GM21526 (cell line): ENCODE data around the gene BCAS1.

ENCODE experiments used
- ATAC-seq: cut with Tn5 transposase; IDR thresholded peaks from one replicate; pipeline ENCODE4 v1.9.1; 2021; ENCODE audit warnings: moderate library complexity; ENCODE audit not compliant: unreplicated experiment, low FRiP score

The BCAS1 gene

GRCh38 chr20:54103067-54103761 is 32.8 kb upstream of the BCAS1 start:
- ATAC-seq = peak; percentile 87

- ATAC-seq = no peak
These were observed 32.1 kb upstream of the BCAS1 start for GRCh38 chr20:54102543-54102942.

GRCh38 chr20:54100563-54100962 is 30.2 kb upstream of the BCAS1 start:
- no peak for ATAC-seq

DNA sequence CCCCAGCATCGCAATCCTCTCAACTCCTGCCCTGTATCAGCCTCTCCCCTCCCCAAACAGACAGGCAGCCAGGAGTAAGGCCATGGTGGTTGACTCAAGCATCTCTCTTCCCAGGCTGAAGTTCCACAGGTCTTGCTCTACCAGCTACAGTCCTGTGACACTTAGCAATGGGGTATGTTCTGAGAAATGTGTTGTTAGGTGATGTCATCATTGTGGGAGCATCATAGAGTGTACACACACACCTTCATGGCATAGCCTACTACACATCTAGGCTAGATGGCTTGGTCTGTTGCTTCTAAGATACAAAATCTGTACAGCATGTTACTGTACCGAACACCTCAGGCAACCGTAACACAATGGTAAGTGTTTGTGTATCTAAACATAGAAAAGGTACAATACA is 29.5 kb upstream of the BCAS1 start:
- ATAC-seq = no peak

DNA sequence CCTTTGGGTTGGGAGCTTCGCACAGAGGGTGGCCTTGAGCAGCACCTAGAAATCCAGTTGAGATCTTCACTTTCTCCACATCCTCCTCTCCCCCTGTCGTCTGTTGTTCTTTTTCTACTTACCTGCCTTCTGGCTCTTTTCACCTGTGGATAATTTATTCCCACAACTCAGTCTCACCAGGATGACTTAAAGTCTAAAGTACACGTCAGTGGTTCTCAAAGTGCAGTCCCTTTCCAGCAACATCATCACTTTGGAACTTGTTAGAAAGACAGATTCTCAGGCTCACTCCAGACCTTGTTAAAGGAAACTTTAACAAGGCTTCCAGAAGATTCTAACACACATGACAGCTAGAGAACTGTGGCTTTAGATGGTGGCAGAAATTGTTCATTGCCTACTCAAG is 27.7 kb upstream of the BCAS1 start:
- no peak for ATAC-seq

DNA sequence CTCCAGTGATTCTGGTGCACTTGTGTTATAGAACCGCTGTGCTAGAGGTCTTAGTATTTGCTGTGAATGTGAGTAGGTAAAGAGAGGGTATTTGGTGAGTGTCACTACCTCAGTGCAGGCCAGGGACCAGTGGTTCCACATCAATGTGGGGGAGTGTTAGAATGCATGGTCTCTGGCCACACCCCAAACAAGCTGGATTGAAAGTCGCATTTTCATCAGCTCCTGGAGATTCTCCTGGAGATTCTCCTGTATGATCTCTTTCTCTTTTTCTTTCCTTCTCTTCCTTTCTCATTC is 26.8 kb upstream of the BCAS1 start:
- ATAC-seq = no peak

GRCh38 chr20:54095824-54096223 is 25.4 kb upstream of the BCAS1 start:
- ATAC-seq = no peak

GRCh38 chr20:54094268-54094580 is 23.8 kb upstream of the BCAS1 start:
- ATAC-seq = no peak

- no peak for ATAC-seq
These were observed 23.3 kb upstream of the BCAS1 start for GRCh38 chr20:54093423-54094267.

DNA sequence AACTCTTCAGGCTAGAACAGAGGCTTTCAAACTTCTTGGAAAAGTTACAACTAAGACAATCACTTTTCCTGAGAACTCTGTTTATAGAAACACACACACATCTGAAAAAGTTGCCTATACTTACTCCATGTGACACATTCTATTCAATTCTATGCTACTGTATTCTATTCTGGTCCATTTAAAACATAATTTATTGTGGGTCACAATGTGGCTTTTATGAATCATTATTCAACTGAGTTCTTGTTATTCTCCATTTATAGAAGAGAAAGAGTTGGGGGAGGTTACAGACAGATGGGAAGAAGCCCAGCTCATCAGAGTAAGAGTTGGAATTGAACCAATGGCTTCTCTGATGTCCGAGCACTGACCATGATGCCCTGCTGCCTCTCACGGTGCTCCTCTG is 21.6 kb upstream of the BCAS1 start:
- ATAC-seq = no peak

DNA sequence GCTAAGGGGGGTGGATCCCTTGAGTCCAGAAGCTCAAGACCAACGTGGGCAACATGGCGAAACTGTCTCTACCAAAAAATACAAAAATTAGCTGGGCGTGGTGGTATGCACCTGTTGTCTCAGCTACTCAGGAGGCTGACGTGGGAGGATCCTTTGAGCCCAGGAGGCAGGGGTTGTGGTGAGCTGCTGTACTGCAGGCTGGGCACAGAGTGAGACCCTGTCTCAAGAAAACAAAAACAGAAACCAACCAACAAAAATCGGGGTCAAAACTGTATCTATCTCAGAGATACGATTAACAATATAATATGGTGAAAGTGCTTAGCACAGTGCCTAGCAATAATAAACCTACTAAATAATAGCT is 20.7 kb upstream of the BCAS1 start:
- no peak for ATAC-seq

DNA sequence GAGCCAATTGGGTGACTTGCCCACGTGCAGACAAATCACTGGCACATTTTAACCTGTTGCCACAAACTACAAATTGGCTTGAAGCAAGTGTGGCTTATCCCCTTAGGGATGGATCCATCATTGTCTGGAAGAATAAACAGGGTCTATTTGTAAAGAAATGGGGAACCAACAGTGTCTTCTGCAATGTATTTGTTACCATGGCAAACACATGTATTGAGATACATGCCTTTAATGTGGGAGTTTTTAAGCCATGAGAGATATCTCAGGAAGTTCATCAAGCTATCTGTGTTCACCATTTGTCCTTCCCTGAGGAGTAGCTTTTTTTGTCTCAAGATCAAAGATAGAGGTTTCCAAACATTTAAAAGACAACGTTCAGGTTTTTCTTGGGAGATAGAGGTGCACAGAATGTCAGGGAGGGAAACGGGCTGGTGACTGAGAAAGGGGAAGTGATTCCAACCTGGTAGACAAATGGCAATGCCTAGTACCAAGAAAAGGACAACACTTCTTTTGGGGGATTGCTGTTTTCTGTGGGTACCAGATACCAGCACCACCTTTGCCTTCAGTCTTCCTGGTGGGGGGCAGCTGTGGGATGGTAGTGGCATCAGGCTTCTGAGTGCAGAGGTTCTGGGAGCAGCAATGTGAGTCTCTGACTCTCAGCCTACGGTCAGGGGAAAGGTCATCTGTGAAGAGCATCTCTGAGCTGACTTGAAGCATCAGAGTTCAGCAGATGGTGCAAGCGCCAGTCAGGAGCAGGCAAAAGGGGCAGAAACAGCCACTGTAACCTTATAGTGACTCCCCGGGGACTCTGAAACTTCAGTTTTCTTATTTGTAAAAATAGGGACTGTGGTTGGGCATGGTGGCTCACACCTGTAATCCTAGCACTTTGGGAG is 20.1 kb upstream of the BCAS1 start:
- ATAC-seq = no peak

- no peak for ATAC-seq
These were observed 18.0 kb upstream of the BCAS1 start for GRCh38 chr20:54088430-54088829.

DNA sequence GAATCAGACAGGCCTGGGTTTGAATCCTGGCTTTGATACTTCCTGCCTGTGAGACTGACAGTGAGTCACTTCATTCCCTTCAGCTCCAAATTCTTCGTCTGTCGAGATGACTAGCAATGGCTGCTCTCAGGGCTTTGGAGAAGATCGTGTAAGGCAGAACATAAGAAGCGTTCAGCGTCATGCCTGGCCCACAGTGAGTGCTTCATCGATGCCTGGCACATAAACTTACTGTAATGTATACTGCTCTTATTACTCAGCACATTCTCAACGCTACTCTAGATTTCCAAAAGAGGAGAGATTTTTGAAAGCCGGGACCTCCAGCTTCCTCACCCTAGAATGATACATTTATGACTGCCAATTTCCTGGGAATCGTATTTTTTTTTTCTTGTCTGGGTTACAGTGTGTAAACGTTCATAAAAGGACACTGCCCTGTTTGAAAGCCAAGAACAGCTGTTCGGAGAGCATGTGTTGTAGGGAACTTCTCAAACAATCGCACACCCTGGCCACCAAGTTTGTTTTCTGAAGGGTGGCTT is 16.2 kb upstream of the BCAS1 start:
- ATAC-seq = no peak

GRCh38 chr20:54085910-54086309 is 15.5 kb upstream of the BCAS1 start:
- ATAC-seq = no peak

DNA sequence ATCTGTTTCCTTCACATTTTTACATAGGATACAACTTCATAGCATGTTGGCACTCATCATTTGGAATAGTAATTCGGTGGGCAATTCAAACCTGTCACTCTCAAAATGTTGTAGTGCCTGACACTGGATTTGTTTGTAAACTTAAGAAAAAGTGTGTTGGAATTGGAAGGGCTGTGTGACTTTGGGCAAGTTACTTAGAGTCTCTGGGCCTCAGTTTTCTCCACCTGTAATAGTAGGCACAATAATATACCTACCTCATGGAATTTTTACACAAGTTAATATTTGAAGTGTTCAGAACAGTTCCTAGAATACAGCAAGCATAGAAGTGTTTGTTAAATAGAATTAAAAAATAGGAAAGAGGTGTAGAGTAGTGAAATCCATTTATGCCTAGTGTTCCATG is 15.0 kb upstream of the BCAS1 start:
- no peak for ATAC-seq

- ATAC-seq = no peak
These were observed 14.5 kb upstream of the BCAS1 start for GRCh38 chr20:54084727-54085388.

DNA sequence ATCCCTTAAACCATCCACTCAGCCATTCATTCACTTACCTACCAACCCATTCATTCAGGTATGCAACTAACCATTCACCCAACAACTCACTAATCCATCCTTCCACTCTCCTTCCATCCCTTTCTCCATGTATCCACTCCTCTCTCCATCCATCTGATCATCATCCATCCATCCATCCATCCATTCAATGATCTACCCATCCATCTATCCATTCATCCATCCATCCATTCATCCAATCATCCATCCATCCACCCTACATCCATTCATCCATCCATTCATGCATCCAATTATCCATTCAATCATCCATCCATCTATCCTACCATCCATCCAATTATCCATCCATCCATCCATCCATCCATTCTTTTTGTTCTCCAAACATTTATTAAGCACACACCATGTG is 13.8 kb upstream of the BCAS1 start:
- ATAC-seq = no peak

DNA sequence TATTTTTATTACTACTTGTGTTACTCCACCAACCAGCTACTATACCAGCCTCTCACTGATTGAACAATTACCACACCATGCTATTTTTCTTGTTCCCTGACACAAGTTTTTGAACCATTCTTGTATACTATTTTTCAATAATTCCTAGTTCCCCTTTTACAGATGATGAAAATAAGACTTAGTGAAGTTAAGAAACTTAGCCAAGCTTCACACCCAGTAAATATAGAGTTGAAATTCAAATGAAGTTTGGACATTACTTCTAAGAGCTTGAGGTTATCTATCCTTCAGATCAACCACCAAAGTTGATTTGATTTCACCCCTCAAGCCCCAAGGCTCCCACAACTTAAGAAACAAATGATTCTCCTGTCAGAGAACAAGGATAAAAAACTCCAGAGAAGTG is 13.1 kb upstream of the BCAS1 start:
- ATAC-seq = no peak

GRCh38 chr20:54082100-54082499 is 11.7 kb upstream of the BCAS1 start:
- ATAC-seq = no peak

DNA sequence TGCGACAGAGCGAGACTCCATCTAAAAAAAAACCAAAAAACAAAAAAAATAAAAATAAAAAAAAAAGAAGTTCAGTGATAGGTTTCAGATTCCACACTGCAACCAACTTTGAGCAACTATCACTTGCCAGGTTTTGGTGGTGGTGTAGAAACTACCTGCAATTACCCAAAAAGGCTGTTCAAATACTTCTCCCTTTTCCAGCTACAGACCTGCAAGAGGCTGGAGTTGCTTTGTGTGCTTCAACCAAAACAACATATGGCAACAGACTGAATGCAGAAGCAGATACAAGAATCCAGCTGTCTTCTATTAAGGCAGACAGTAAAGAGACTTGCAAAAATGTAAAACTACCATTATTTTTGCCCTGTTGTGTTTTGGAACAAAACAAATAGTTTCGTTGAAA is 9.3 kb upstream of the BCAS1 start:
- no peak for ATAC-seq
